GM19025 (cell line): Measurements from ENCODE around the gene PGM2L1.
"Not testable (repeated sequence)": the region's sequence is repeated elsewhere in the genome, so short reads cannot be mapped to it uniquely, and the experiment has no call there.

ENCODE experiments used
- ATAC-seq: cut with Tn5 transposase; IDR thresholded peaks from one replicate; pipeline ENCODE4 v1.9.1; 2021; ENCODE audit warnings: mild to moderate bottlenecking, low read depth, moderate library complexity; ENCODE audit not compliant: unreplicated experiment

PGM2L1 gene

GRCh38 chr11:74345420-74345819 is 52.8 kb downstream of the PGM2L1 start:
- no peak for ATAC-seq

GRCh38 chr11:74341921-74342320 is 56.3 kb downstream of the PGM2L1 start:
- no peak for ATAC-seq

GRCh38 chr11:74339619-74340018 is 58.6 kb downstream of the PGM2L1 start:
- ATAC-seq, result no peak

GRCh38 chr11:74338963-74339362 is 59.3 kb downstream of the PGM2L1 start:
- no peak for ATAC-seq

- no peak for ATAC-seq
These were observed 65.0 kb downstream of the PGM2L1 start for GRCh38 chr11:74333193-74333592.

- no peak for ATAC-seq
These were observed 65.9 kb downstream of the PGM2L1 start for GRCh38 chr11:74332291-74332690.

GRCh38 chr11:74331000-74331399 is 67.2 kb downstream of the PGM2L1 start:
- not testable (repeated sequence) for ATAC-seq

GRCh38 chr11:74330075-74330858 is 68.0 kb downstream of the PGM2L1 start:
- ATAC-seq, result no peak

- no peak for ATAC-seq
These were observed 71.2 kb downstream of the PGM2L1 start for GRCh38 chr11:74327076-74327475.

- no peak for ATAC-seq
These were observed 71.6 kb downstream of the PGM2L1 start for GRCh38 chr11:74326665-74327064.

- ATAC-seq, result no peak
These were observed 72.3 kb downstream of the PGM2L1 start for GRCh38 chr11:74325649-74326645.

- no peak for ATAC-seq
These were observed 75.6 kb downstream of the PGM2L1 start for GRCh38 chr11:74322667-74323066.

GRCh38 chr11:74321487-74322188 is 76.6 kb downstream of the PGM2L1 start:
- ATAC-seq, result no peak

GRCh38 chr11:74320538-74320937 is 77.7 kb downstream of the PGM2L1 start:
- no peak for ATAC-seq

- ATAC-seq, result no peak
These were observed 79.0 kb downstream of the PGM2L1 start for GRCh38 chr11:74319139-74319816.

- no peak for ATAC-seq
These were observed 79.8 kb downstream of the PGM2L1 start for GRCh38 chr11:74318241-74318932.

- ATAC-seq, result no peak
These were observed 81.3 kb downstream of the PGM2L1 start for GRCh38 chr11:74316772-74317505.

GRCh38 chr11:74312326-74312725 is 85.9 kb downstream of the PGM2L1 start:
- ATAC-seq, result no peak

GRCh38 chr11:74311352-74311926 is 86.8 kb downstream of the PGM2L1 start, which contains the start of gene P4HA3:
Gene P4HA3 (minus strand): TSS chr11:74311640. CDS start chr11:74311611, 29 bp downstream.
- ATAC-seq, result no peak
